GM06990 (cell line): Measurements from ENCODE around the gene PRRT1B.

Source experiments
- DNase-seq: peaks from one replicate; pipeline ENCODE4 v3.0.0-alpha.2; 2011; ENCODE audit not compliant: insufficient read length; ENCODE audit errors: extremely low read depth
- H3K27me3 ChIP-seq: replicated peaks from 2 replicates; pipeline ENCODE4 v1.6.0; 2011; ENCODE audit warnings: low read length; ENCODE audit not compliant: control insufficient read depth, insufficient read depth
- H3K36me3 ChIP-seq: 2 replicates; pipeline ENCODE4 v1.5.1; 2011; ENCODE audit warnings: low read length; ENCODE audit not compliant: control insufficient read depth, insufficient read depth
- H3K4me3 ChIP-seq: replicated peaks from 2 replicates; pipeline ENCODE4 v1.5.1; 2011; ENCODE audit warnings: low read depth, mild to moderate bottlenecking, control low read depth, low read length
- CTCF ChIP-seq: IDR thresholded peaks from 2 replicates; pipeline ENCODE4 v1.5.1; 2011; ENCODE audit warnings: low read length, control low read depth, mild to moderate bottlenecking, inconsistent platforms; ENCODE audit not compliant: insufficient read depth, poor library complexity, severe bottlenecking

PRRT1B gene

DNA sequence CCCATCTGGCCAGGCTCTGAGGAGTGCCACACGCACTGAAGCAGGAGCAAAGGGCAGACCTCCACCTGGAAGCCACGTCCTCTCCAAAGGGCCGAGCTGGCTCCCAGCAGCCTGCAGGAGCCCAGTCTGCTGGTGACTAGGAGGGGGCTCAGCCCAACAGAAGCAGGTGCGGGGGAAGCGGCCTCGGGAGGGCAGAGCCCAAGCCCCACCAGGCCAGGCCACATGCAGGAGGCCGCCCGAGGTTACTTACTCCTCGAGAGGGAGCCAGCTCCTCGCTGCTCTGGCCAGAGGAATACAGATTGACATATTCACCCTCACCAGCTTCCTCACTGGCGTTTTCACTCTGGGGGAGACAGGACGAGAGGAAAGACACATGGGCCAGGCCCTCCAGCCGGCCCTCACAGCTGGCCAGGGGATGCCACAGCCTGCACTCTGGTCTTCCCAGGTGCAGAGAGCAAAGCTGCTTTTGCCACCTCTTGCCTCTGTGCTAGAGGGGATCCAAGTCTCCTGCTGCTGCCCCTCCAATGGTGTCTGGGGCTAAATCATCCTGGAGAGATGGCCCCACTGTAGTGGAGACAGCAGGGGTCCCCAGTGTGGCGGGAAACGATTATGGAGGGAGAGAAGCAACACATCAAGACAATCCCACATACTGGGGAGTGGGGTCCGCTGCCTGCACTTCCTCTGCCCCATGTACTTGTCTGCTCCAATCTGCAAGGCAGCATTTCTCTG is 58.6 kb downstream of the PRRT1B start:
- Histone ChIP-seq H3K4me3 (no peak overlapping the region), H3K36me3 (peaks cover 66% of the 10 kb centered on the region), H3K27me3 (no peaks in the 10 kb centered on the region)
- TF ChIP-seq CTCF, result no peak
- no peak for DNase-seq

- H3K4me3 ChIP-seq, result no peak overlapping the region
- H3K36me3 ChIP-seq, result peaks cover 67% of the 10 kb centered on the region
- H3K27me3 ChIP-seq, result no peaks in the 10 kb centered on the region
- TF ChIP-seq CTCF, result no peak
- DNase-seq, result no peak
Measured at GRCh38 chr9:131605770-131606590, 60.7 kb downstream of the PRRT1B start.

DNA sequence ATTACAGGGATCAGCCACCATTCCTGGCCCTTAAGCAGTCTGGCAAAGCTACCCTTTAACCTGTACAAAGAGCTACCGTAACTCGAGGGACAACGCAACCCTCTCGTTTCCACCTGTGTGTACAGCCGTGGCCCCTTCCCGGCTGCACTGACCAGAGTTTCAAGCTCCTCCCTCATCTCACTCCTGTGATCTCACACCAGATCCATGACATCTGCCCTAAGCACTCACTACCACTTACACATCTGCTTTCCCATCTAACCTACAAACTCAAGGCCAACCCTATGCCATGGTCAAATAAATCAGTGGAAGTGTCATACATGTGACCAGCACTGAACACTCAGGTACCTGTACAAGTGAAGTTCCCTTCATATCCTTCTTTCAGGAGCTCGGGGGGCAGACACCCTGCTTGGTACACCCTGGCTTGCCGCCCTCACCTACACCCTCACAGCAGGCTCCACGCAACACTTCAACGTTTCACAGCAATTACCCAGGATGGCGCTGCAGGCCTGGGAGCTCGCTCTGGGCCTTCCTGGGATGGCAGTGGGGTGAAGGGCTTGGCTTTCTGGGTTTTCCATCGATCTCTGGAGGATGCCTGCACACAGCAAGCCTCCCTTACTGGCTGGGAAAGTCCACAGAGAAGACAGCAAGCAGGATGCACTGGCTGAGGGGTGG is 61.7 kb downstream of the PRRT1B start:
- Histone ChIP-seq H3K27me3 (no peaks in the 10 kb centered on the region), H3K4me3 (no peak overlapping the region), H3K36me3 (peaks cover 63% of the 10 kb centered on the region)
- TF ChIP-seq CTCF, result no peak
- no peak for DNase-seq

DNA sequence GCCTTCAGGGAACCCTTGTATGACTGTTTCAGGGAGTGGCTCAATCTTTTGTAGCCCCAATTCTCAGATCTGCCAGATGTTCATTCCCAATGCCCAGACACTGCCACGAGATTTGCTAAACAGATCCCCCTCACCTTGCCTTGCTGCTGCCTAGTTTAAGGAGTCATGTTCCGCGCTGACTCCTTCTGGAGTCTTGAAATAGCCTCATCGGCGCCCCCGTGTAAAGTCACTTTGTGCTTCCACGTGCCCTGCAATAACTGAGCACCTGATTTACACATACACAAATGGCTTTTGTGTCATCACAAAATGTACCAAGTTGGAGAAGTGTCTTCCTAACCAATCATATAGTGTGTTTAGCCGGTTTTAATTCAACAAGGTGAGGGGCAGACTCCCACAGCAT is 62.3 kb downstream of the PRRT1B start:
- H3K4me3 ChIP-seq, result no peak overlapping the region
- TF ChIP-seq CTCF, result no peak
- DNase-seq, result no peak
- H3K36me3 ChIP-seq, result peaks cover 57% of the 10 kb centered on the region
- no peaks in the 10 kb centered on the region for H3K27me3 ChIP-seq

GRCh38 chr9:131608493-131609037 is 63.2 kb downstream of the PRRT1B start:
- Histone ChIP-seq H3K27me3 (no peaks in the 10 kb centered on the region), H3K36me3 (peaks cover 55% of the 10 kb centered on the region), H3K4me3 (no peak overlapping the region)
- no peak for TF ChIP-seq CTCF
- no peak for DNase-seq
